HCT116 (cell line): ENCODE results near the gene CDK14.

Experiments
- ATF3 ChIP-seq: IDR thresholded peaks from 2 replicates; pipeline ENCODE4 v1.6.1; 2012
- CEBPB ChIP-seq: IDR thresholded peaks from 2 replicates; pipeline ENCODE4 v1.6.1; 2012; ENCODE audit warnings: low read depth
- ELF1 ChIP-seq: IDR thresholded peaks from 2 replicates; pipeline ENCODE4 v1.6.1; 2012; ENCODE audit warnings: low read depth, borderline replicate concordance
- EZH2 ChIP-seq: fragments of 200-600 bp; sonication (generic); IDR thresholded peaks from 2 replicates; pipeline ENCODE4 v1.6.1; 2017; ENCODE audit warnings: antibody characterized with exemption, mixed run types
- EZH2phosphoT487 ChIP-seq: fragments of 200-600 bp; IDR thresholded peaks from 2 replicates; pipeline ENCODE4 v1.6.1; 2018; ENCODE audit warnings: antibody characterized with exemption, borderline replicate concordance
- FOSL1 ChIP-seq: IDR thresholded peaks from 2 replicates; pipeline ENCODE4 v1.6.1; 2012; ENCODE audit warnings: low read depth
- POLR2A ChIP-seq: IDR thresholded peaks from 2 replicates; pipeline ENCODE4 v1.7.0; 2011; ENCODE audit warnings: borderline replicate concordance; ENCODE audit not compliant: insufficient read depth, insufficient read length; ENCODE audit errors: extremely low read depth
- RAD21 ChIP-seq: IDR thresholded peaks from 2 replicates; pipeline ENCODE4 v1.6.1; 2012; ENCODE audit warnings: low read depth, mild to moderate bottlenecking
- SP1 ChIP-seq: IDR thresholded peaks from 2 replicates; pipeline ENCODE4 v1.6.1; 2012; ENCODE audit warnings: low read depth
- TCF7L2 ChIP-seq: IDR thresholded peaks from 2 replicates; pipeline ENCODE4 v1.7.0; 2011; ENCODE audit warnings: borderline replicate concordance, inconsistent platforms; ENCODE audit not compliant: insufficient read depth, insufficient read length; ENCODE audit errors: extremely low read depth
- TF ChIP-seq, protein P1 (sequence below): IDR thresholded peaks from 2 replicates; pipeline ENCODE4 v1.6.1; 2012; ENCODE audit warnings: low read depth
- TF ChIP-seq, protein P2 (sequence below), 3 experiments: fragments of 200-600 bp in 1 of 3; sonication (generic) in 1 of 3; IDR thresholded peaks in 2 of 3; conservative IDR thresholded peaks in 1 of 3; 2 replicates each; pipeline ENCODE4 v1.5.1; 2012 to 2017; ENCODE audit warnings: low read depth in 2 of 3, low read length in 2 of 3, antibody characterized with exemption in 1 of 3, borderline replicate concordance in 1 of 3, control low read depth in 1 of 3, mild to moderate bottlenecking in 1 of 3, mixed read lengths in 1 of 3, mixed run types in 1 of 3, moderate library complexity in 1 of 3; ENCODE audit not compliant: insufficient read depth in 1 of 3
- TF ChIP-seq, protein P3 (sequence below): IDR thresholded peaks from 2 replicates; pipeline ENCODE4 v1.6.1; 2012

DNA sequence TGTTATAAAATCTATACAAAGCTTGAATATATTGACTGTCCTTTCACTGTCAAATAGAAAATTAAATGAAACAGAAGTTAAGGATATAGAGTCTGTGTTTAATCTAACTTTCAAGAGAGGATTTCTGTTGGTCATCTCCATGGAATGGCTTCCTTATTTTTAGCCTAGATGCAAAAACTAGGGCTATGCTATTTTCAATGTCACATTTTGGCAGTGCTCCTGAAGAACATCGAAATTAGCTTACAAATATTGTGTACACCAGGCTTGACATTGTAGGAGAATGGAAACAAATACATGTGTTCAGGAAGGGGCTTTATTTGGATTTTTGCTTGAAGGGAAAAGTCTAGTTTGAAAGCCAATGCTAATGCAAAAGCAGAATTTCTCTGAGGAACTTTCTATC is 295.4 kb downstream of the CDK14 start:
- TF ChIP-seq, protein P1, sequence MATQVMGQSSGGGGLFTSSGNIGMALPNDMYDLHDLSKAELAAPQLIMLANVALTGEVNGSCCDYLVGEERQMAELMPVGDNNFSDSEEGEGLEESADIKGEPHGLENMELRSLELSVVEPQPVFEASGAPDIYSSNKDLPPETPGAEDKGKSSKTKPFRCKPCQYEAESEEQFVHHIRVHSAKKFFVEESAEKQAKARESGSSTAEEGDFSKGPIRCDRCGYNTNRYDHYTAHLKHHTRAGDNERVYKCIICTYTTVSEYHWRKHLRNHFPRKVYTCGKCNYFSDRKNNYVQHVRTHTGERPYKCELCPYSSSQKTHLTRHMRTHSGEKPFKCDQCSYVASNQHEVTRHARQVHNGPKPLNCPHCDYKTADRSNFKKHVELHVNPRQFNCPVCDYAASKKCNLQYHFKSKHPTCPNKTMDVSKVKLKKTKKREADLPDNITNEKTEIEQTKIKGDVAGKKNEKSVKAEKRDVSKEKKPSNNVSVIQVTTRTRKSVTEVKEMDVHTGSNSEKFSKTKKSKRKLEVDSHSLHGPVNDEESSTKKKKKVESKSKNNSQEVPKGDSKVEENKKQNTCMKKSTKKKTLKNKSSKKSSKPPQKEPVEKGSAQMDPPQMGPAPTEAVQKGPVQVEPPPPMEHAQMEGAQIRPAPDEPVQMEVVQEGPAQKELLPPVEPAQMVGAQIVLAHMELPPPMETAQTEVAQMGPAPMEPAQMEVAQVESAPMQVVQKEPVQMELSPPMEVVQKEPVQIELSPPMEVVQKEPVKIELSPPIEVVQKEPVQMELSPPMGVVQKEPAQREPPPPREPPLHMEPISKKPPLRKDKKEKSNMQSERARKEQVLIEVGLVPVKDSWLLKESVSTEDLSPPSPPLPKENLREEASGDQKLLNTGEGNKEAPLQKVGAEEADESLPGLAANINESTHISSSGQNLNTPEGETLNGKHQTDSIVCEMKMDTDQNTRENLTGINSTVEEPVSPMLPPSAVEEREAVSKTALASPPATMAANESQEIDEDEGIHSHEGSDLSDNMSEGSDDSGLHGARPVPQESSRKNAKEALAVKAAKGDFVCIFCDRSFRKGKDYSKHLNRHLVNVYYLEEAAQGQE, result no peak
- TF ChIP-seq POLR2A (no peak), EZH2phosphoT487 (no peak), FOSL1 (no peak), ELF1 (no peak), EZH2 (no peak), CEBPB (no peak), SP1 (no peak), TCF7L2 (no peak), ATF3 (no peak), RAD21 (no peak)
- TF ChIP-seq, protein P2, sequence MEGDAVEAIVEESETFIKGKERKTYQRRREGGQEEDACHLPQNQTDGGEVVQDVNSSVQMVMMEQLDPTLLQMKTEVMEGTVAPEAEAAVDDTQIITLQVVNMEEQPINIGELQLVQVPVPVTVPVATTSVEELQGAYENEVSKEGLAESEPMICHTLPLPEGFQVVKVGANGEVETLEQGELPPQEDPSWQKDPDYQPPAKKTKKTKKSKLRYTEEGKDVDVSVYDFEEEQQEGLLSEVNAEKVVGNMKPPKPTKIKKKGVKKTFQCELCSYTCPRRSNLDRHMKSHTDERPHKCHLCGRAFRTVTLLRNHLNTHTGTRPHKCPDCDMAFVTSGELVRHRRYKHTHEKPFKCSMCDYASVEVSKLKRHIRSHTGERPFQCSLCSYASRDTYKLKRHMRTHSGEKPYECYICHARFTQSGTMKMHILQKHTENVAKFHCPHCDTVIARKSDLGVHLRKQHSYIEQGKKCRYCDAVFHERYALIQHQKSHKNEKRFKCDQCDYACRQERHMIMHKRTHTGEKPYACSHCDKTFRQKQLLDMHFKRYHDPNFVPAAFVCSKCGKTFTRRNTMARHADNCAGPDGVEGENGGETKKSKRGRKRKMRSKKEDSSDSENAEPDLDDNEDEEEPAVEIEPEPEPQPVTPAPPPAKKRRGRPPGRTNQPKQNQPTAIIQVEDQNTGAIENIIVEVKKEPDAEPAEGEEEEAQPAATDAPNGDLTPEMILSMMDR (IDR thresholded peaks at IDR 0.05 in 2 of 3, conservative IDR thresholded peaks at IDR 0.05 in 1 of 3; ENCODE audit: borderline replicate concordance in 1 of 3, insufficient read depth in 1 of 3, low read depth in 2 of 3, low read length in 2 of 3), result no peak
- TF ChIP-seq, protein P3, sequence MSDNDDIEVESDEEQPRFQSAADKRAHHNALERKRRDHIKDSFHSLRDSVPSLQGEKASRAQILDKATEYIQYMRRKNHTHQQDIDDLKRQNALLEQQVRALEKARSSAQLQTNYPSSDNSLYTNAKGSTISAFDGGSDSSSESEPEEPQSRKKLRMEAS, result no peak
